MCF 10A (cell line): ENCODE data around the gene PLAGL1. TPM values are rescaled to one million over a fixed set of nuclear protein-coding genes. Genes with fewer than 3 reads are reported as not detected.

Experiments used
- BruUV-seq: library from RNA; stranded (reverse); fragments of 400-500 nt; replicated peaks from 2 replicates; lab custom pipeline; 2021; lab: Mats Ljungman, UMichigan
- CTCF ChIA-PET: fragments of 300-600 bp; sonication (Branson Sonifier 250); formaldehyde crosslinking; extraction: SDS; loops from one replicate; lab custom pipeline; 2021; ENCODE audit warnings: antibody characterized with exemption, inconsistent platforms; lab: Yijun Ruan, JAX
- POLR2A ChIA-PET: fragments of 300-600, 350-650 bp; sonication (Branson Sonifier 250); formaldehyde crosslinking; extraction: SDS; loops from one replicate; lab custom pipeline; 2020; ENCODE audit warnings: antibody characterized with exemption, inconsistent platforms; lab: Yijun Ruan, JAX
- DNase-seq: peaks from one replicate; pipeline ENCODE4 v3.0.0-alpha.2; 2018; ENCODE audit not compliant: unreplicated experiment
- H3K27ac Mint-ChIP-seq: one replicate; pipeline ENCODE4 v1.8.0; 2022; ENCODE audit warnings: mild to moderate bottlenecking, low read depth, mixed read lengths; ENCODE audit not compliant: unreplicated experiment
- H3K27me3 Mint-ChIP-seq: one replicate; pipeline ENCODE4 v1.8.0; 2022; ENCODE audit warnings: mixed read lengths; ENCODE audit not compliant: insufficient read depth, unreplicated experiment
- H3K36me3 Mint-ChIP-seq: one replicate; pipeline ENCODE4 v1.8.0; 2022; ENCODE audit warnings: mild to moderate bottlenecking, moderate library complexity, mixed read lengths; ENCODE audit not compliant: insufficient read depth, unreplicated experiment
- H3K4me1 Mint-ChIP-seq: one replicate; pipeline ENCODE4 v1.8.0; 2022; ENCODE audit warnings: mixed read lengths; ENCODE audit not compliant: insufficient read depth, unreplicated experiment
- H3K4me3 Mint-ChIP-seq: one replicate; pipeline ENCODE4 v1.8.0; 2022; ENCODE audit warnings: mild to moderate bottlenecking, moderate library complexity, mixed read lengths; ENCODE audit not compliant: unreplicated experiment
- H3K9me3 Mint-ChIP-seq: one replicate; pipeline ENCODE4 v1.8.0; 2022; ENCODE audit warnings: mixed read lengths; ENCODE audit not compliant: unreplicated experiment
- CTCF ChIP-seq: fragments of 200-600 bp; IDR thresholded peaks from one replicate; pipeline ENCODE4 v1.8.0; 2022; ENCODE audit warnings: antibody characterized with exemption, mild to moderate bottlenecking; ENCODE audit not compliant: unreplicated experiment
- intact Hi-C: fragments of 100-400 bp; cut with micrococcal nuclease; formaldehyde crosslinking; loops from 2 replicates; pipeline ENCODE4 v1.14.1; 2022
- total RNA-seq: library from RNA; stranded (reverse); gene quantifications from 2 replicates; pipeline ENCODE4 v1.2.3, GENCODE V29; 2022

The PLAGL1 gene
- total RNA-seq, 1 experiment from 2014 or later: 52.1 TPM

DNA sequence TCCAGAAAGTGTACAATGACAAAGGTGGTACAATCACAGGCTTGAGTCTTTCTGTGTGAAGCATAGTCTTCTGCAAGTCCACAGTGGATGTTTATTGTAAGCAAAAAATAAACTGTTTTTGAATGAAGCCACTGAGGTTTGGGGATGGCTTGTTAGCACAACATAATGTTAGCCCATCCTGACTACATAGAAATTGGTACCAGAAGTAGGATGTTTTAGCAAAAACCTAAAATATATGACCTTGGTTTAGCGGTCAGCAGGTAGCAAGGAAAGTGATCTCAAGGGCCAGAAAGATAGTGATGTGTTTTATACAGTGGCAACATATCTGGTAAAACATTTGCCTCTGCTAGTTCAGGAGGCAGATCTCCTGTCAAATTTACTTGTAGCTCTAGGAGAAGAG, 15.8 kb downstream of the PLAGL1 start:
- no peak for TF ChIP-seq CTCF
- ChIA-PET CTCF (interaction anchor here (0.6 kb wide), 1 partner anchor 20 kb away, joined by 3 read pairs; no protein-coding TSS in a partner anchor), POLR2A (no interaction called here)
- no TSS peak for BruUV-seq
- H3K27ac Mint-ChIP-seq: no peak overlapping the region
- no peaks in the 10 kb centered on the region for H3K4me1 Mint-ChIP-seq
- H3K27me3 Mint-ChIP-seq: no peaks in the 10 kb centered on the region
- H3K36me3 Mint-ChIP-seq: peaks cover 7% of the 10 kb centered on the region
- intact Hi-C loops: no loop called here
- no peak for DNase-seq
- peaks cover 6% of the 10 kb centered on the region for H3K9me3 Mint-ChIP-seq
- H3K4me3 Mint-ChIP-seq: no peak overlapping the region

DNA sequence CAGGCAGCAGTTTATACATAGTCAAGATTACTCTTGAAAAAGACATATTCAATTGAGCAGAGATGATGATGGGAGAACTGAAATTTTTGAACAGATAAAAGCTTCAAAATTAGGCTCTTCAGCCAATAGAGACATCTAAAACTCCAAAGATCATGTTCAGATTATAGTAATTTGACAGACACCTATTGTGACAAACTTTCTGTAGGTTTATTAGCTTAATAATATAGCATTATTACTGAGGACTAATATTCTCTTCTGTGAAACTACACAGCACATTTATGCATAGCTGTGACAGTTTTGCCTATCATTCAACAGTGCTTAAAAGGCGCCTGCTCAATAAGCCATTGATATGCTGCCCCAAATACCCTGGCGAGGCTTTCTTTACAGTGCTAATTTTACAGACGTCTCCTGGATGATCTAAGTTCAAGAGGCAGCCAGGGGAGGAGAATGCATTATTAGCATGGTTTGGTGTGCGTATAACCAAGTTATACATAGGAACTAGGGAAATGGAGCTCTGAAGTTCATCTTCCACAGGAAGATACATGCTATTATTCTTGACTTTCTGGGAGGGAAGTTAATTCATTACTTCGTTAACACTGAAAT, 21.5 kb downstream of the PLAGL1 start:
- H3K27ac Mint-ChIP-seq: no peak overlapping the region
- no peak overlapping the region for H3K4me3 Mint-ChIP-seq
- no peaks in the 10 kb centered on the region for H3K4me1 Mint-ChIP-seq
- H3K27me3 Mint-ChIP-seq: no peaks in the 10 kb centered on the region
- ChIA-PET CTCF (interaction anchor here (0.5 to 0.6 kb wide), 2 partner anchors 66 to 194 kb away, joined by 3 read pairs; no protein-coding TSS in a partner anchor), POLR2A (no interaction called here)
- DNase-seq: no peak
- peaks cover 6% of the 10 kb centered on the region for H3K9me3 Mint-ChIP-seq
- intact Hi-C loops: no loop called here
- BruUV-seq: no TSS peak
- no peaks in the 10 kb centered on the region for H3K36me3 Mint-ChIP-seq
- TF ChIP-seq CTCF: no peak

DNA sequence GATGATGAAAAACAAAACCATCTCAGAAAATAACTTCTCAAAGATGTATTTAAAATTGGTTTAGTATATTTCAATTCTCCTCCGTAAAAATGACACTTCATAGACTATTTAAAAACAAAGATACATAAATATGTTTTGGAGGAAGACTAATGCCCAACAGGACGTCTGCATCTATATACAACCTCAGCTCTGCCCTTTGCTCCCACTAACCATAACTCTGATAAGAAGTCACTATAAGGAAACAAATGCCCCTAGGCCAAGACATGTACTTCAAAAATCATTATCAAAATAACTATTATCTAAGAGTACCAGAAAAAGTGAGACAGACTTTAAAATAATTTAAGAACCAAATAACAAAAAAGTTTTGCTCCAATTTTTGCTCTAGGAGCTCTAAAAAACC, 23.4 kb downstream of the PLAGL1 start:
- ChIA-PET POLR2A (no interaction called here), CTCF (interaction anchor here (0.6 kb wide), 1 partner anchor 28 kb away, joined by 3 read pairs; no protein-coding TSS in a partner anchor)
- no peak for DNase-seq
- Mint-ChIP-seq H3K27me3 (no peaks in the 10 kb centered on the region), H3K4me3 (no peak overlapping the region), H3K36me3 (no peaks in the 10 kb centered on the region), H3K9me3 (no peaks in the 10 kb centered on the region), H3K4me1 (no peaks in the 10 kb centered on the region), H3K27ac (no peak overlapping the region)
- no TSS peak for BruUV-seq
- no peak for TF ChIP-seq CTCF
- intact Hi-C loops: no loop called here

GRCh38 chr6:143982968-143983367, 25.1 kb downstream of the PLAGL1 start:
- no peak overlapping the region for H3K27ac Mint-ChIP-seq
- CTCF ChIA-PET: no interaction called here

More at GRCh38 chr6:143982968-143983367, 25.1 kb downstream of the PLAGL1 start:
- H3K27me3 Mint-ChIP-seq: no peaks in the 10 kb centered on the region
- intact Hi-C loops: no loop called here
- no peak overlapping the region for H3K4me3 Mint-ChIP-seq
- no peak for DNase-seq
- BruUV-seq: no TSS peak
- no peak for TF ChIP-seq CTCF
- H3K36me3 Mint-ChIP-seq: no peaks in the 10 kb centered on the region
- no peaks in the 10 kb centered on the region for H3K9me3 Mint-ChIP-seq
- H3K4me1 Mint-ChIP-seq: no peaks in the 10 kb centered on the region
- POLR2A ChIA-PET: no interaction called here
